HepG2 (cell line): ENCODE measurements around the gene FBXO10. TPM values are rescaled to one million over a fixed set of nuclear protein-coding genes. Genes with fewer than 3 reads are reported as not detected.

ENCODE experiments used
- ATF7 ChIP-seq, 2 experiments: fragments of 450-650 bp in 1 of 2; sonication (generic) in 1 of 2; formaldehyde crosslinking in 1 of 2; IDR thresholded peaks; 2 replicates each; pipeline versions ENCODE4 v1.4.0 to v1.6.1; 2016 to 2020; ENCODE audit warnings: antibody characterized with exemption in 1 of 2, mild to moderate bottlenecking in 1 of 2, missing genetic modification reagents in 1 of 2
- CENPT ChIP-seq: sonication (generic); formaldehyde crosslinking; IDR thresholded peaks from 2 replicates; pipeline ENCODE4 v1.8.0; 2022; ENCODE audit warnings: low read depth, mild to moderate bottlenecking, moderate library complexity, missing genetic modification reagents
- DNMT1 ChIP-seq: sonication (generic); formaldehyde crosslinking; IDR thresholded peaks from 2 replicates; pipeline ENCODE4 v1.5.1; 2020; ENCODE audit warnings: mild to moderate bottlenecking, missing genetic modification reagents
- FLYWCH1 ChIP-seq: sonication (generic); formaldehyde crosslinking; IDR thresholded peaks from 2 replicates; pipeline ENCODE4 v1.8.1; 2023; ENCODE audit warnings: mild to moderate bottlenecking, missing genetic modification reagents
- NFKB2 ChIP-seq: sonication (generic); formaldehyde crosslinking; IDR thresholded peaks from 2 replicates; pipeline ENCODE4 v1.4.0; 2020; ENCODE audit warnings: missing genetic modification reagents, borderline replicate concordance
- TEAD2 ChIP-seq: sonication (generic); formaldehyde crosslinking; IDR thresholded peaks from 2 replicates; pipeline ENCODE4 v1.9.0; 2021; ENCODE audit warnings: missing genetic modification reagents
- ZFYVE20 ChIP-seq: sonication (generic); formaldehyde crosslinking; IDR thresholded peaks from 2 replicates; pipeline ENCODE4 v1.8.0; 2023; ENCODE audit warnings: low read depth, mild to moderate bottlenecking, moderate library complexity, missing genetic modification reagents, borderline replicate concordance
- ZNF318 ChIP-seq: sonication (generic); formaldehyde crosslinking; IDR thresholded peaks from 2 replicates; pipeline ENCODE4 v1.4.0; 2020; ENCODE audit warnings: mild to moderate bottlenecking, missing genetic modification reagents
- ZNF512 ChIP-seq: sonication (generic); formaldehyde crosslinking; IDR thresholded peaks from 2 replicates; pipeline ENCODE4 v1.4.0; 2020; ENCODE audit warnings: mild to moderate bottlenecking, missing genetic modification reagents
- ZNF629 ChIP-seq: sonication (generic); formaldehyde crosslinking; conservative IDR thresholded peaks from 2 replicates; pipeline ENCODE4 v1.5.0; 2020; ENCODE audit warnings: missing genetic modification reagents
- polyA plus RNA-seq, 8 experiments: library from polyadenylated mRNA; depleted of rRNA in 3 of 8; stranded (reverse) in 7 of 8; unstranded in 1 of 8; fragments of >200 nt; fragmentation: Illumina TruSeq in 4 of 8; extraction: Trizol in 4 of 8; gene quantifications; 2 replicates each; pipeline versions ENCODE4 v1.2.1 to v1.2.3, GENCODE V29; 2011 to 2016; ENCODE audit warnings: low read depth in 4 of 8, missing spikeins in 1 of 8, mixed read lengths in 1 of 8; ENCODE audit not compliant: insufficient read depth in 1 of 8
- total RNA-seq, 5 experiments: library from RNA; depleted of rRNA; stranded (reverse); fragments of >200 nt; fragmentation: Illumina TruSeq; extraction: Trizol; gene quantifications; 2 replicates each; pipeline ENCODE4 v1.2.3, GENCODE V29; 2016; ENCODE audit warnings: low read depth in 1 of 5
- TF ChIP-seq, protein P1 (sequence below): sonication (generic); formaldehyde crosslinking; IDR thresholded peaks from 2 replicates; pipeline ENCODE4 v1.8.1; 2023; ENCODE audit warnings: mild to moderate bottlenecking, inconsistent platforms, moderate library complexity, missing genetic modification reagents, borderline replicate concordance
- TF ChIP-seq, protein P2 (sequence below): IDR thresholded peaks from 2 replicates; pipeline ENCODE4 v1.6.1; 2016; ENCODE audit warnings: mild to moderate bottlenecking, missing biosample characterization, missing genetic modification reagents
- TF ChIP-seq, protein P3 (sequence below): sonication (generic); formaldehyde crosslinking; conservative IDR thresholded peaks from 2 replicates; pipeline ENCODE4 v1.8.0; 2022; ENCODE audit warnings: low read depth, missing genetic modification reagents

Gene FBXO10
- total and polyA plus RNA-seq, 2 of the 13 experiments (the other 11 are each of a cell fraction or from before 2014, with no cell fraction given): 3.1 to 5.1 TPM

DNA sequence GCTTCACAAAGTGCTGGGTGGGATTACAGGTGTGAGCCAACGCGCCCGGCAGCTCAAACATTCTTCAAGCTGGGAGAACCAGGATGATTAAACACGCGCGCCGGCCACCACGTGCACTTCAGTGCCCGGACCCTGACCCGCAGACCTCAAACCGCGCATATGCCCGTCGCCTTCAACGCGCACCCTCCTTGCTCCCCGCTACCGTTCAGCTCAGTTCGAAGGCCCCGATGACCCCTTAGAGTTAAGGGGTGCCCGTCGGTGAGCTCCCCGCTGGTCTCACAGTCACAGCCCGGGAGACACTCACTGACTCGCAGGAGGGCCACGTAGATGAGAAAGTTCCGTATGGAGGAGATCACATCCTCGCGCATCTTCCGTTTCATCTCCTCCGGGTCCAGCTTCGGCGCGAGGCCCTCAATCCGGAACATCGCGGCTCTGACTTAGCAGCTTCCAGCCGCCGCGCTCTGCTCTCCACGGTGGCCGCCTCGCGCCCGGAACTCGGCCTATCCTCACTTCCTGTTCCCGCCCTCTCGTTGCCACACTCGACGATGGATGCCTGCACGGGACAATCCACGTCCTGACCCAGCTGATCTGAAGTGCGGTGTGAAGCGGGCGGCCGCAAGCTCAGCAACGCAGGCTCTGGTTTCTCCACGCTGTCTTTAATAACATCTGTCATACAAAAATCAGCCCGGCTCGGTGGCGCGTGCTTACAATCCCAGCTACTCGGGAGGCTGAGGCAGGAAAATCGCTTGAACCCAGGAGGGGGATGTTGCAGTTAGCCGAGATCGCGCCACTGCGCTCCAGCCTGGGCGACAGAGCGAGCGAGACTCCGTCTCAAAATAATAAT lies 16.1 kb upstream of the FBXO10 start, which contains the start of gene TOMM5 (continued):
- TF ChIP-seq ZNF512 (CRISPR knock-in tag) (no peak), ZNF629 (CRISPR knock-in tag) (peak; percentile 58), FLYWCH1 (CRISPR knock-in tag) (no peak), TEAD2 (CRISPR knock-in tag) (peak; percentile 71; the same call in 1 of the 2 replicates), ATF7 (IDR thresholded peaks at IDR 0.05) (no peak), ATF7 (CRISPR knock-in tag; IDR thresholded peaks at IDR 0.05) (peak; percentile 66; the same call in 1 of the 2 replicates), CENPT (CRISPR knock-in tag) (peak; percentile 31; the same call in 1 of the 2 replicates), ZFYVE20 (CRISPR knock-in tag) (peak; percentile 79; the same call in 1 of the 2 replicates), NFKB2 (CRISPR knock-in tag) (peak; percentile 89; the same call in 1 of the 2 replicates), DNMT1 (CRISPR knock-in tag) (peak; percentile 23; the same call in 1 of the 2 replicates), ZNF318 (no peak)
- TF ChIP-seq, protein P1, sequence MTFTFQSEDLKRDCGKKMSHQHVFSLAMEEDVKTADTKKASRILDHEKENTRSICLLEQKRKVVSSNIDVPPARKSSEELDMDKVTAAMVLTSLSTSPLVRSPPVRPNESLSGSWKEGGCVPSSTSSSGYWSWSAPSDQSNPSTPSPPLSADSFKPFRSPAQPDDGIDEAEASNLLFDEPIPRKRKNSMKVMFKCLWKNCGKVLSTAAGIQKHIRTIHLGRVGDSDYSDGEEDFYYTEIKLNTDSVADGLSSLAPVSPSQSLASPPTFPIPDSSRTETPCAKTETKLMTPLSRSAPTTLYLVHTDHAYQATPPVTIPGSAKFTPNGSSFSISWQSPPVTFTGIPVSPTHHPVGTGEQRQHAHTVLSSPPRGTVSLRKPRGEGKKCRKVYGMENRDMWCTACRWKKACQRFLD: peak; percentile 97
- TF ChIP-seq, protein P2, sequence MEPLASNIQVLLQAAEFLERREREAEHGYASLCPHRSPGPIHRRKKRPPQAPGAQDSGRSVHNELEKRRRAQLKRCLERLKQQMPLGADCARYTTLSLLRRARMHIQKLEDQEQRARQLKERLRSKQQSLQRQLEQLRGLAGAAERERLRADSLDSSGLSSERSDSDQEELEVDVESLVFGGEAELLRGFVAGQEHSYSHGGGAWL: peak; percentile 87
- TF ChIP-seq, protein P3, sequence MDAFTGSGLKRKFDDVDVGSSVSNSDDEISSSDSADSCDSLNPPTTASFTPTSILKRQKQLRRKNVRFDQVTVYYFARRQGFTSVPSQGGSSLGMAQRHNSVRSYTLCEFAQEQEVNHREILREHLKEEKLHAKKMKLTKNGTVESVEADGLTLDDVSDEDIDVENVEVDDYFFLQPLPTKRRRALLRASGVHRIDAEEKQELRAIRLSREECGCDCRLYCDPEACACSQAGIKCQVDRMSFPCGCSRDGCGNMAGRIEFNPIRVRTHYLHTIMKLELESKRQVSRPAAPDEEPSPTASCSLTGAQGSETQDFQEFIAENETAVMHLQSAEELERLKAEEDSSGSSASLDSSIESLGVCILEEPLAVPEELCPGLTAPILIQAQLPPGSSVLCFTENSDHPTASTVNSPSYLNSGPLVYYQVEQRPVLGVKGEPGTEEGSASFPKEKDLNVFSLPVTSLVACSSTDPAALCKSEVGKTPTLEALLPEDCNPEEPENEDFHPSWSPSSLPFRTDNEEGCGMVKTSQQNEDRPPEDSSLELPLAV (CRISPR knock-in tag): peak; percentile 54; the same call in 1 of the 2 replicates
